HG02884 (cell line): ENCODE results near the gene BAIAP2L2.

ENCODE experiments used
- ATAC-seq: cut with Tn5 transposase; IDR thresholded peaks from one replicate; pipeline ENCODE4 v1.9.1; 2021; ENCODE audit warnings: mild to moderate bottlenecking, moderate library complexity; ENCODE audit not compliant: unreplicated experiment

BAIAP2L2 gene

DNA sequence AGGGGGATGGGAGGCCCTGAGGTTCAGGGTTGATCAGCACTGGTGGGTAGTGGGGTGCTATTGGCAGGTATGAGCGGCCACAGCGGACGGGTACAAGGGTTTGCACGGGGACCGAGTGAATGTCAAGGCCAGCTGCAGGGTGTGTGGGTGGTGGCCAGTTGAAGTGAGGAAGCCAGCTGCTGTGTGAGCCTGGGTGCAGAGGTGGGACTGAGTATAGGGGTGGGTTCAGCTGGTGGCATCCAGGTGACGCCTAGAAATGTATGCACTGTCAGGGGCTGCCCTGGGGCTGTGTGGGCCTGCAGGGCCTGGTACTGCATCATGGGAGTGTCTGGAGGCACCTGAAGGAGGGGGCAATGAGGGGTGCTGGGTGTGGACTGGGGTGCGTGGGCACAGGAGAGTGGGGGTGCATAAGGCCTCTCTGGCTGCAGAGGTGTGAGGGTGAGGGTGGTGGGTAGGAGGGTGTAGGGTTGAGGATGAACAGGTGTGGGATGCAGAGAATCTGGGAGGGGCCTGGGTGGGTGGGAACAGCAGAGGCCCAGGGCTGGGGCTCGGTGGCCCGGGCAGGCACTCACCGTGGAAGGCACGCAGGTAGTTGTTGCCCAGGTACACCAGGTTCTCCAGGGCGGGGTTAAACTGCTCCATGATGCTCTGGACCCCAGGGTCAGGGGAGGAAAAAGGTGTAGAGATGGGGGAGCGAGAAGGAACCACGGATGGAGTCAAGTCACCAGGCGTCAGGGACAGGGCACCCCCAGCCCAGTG, 1.7 kb downstream of the BAIAP2L2 start:
- no peak for ATAC-seq

DNA sequence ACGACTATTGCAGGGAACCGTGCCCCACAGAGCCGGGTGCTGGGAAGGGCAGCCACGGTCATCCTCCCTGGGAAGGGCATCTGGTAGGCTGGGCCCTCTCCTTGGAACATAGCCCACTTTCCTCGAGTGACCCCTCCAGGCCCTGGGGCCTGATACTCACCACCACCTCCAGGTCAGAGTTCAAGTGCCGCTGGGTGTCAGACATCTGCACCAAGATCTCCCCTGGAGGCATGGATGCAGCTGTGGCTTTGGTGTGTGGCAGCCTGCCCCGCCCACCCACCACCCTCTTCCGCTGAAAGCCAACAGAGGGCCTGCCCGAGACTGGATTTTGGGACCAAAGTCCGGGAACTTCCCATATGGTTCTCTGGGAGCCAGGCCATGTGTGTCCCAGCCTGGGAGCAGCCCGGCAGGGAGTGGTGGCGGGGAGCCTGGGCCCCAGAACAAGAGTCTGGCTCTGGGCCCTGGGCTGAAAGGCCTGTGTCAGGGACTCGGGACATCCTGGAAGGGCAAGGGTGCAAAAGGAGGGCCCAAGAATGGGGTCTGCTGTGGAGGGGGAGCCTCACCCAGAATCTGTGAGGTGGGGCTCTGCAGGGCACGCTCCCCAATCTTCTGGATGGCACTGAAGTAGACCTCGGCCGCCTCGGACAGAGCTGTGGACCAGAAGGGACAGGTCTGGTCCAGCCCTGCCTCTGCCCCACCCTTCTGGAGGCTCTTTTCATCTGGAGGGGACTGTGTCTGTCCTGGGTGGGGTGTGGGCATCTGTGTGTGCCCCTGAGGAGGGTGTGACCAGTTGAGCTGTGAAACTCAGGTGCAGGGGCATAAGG, 2.6 kb downstream of the BAIAP2L2 start:
- ATAC-seq, result no peak

DNA sequence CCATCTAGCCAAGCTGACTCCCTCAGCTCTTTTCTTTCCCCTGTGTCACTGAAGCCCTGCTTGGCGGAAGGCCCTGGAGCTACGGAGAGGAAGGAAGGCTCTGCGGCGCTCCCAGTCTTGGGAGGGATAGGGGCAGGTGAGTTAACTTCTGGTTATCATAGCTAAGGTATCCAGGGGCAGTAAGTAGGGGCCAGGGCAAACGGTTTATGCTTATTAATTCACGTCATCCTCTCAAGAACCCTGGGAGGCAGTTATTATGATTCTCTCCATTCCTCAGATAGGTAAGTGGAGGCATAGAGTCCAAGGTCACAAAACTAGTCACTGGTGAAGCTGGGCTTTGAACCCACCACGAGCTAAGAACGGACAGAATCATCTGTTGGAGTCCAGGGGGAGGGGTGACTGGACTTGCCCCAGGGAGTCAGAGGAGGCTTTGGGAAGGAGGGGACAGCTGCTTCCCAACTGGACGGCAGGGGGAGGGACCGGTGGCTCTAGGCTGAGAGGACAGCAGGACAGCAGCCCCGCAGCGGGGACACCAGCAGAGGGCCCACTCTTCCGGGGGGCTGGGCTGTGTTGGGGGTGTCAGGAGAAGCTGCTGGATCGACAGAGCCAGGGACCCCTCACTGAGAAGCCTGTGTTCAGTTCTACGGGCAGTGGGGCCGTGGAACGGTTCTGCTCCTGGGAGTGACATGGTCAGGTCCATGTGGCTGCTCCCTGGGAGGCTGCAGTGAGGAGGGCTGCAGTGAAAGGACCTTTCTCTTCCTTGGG, 3.5 kb downstream of the BAIAP2L2 start:
- ATAC-seq, result no peak

DNA sequence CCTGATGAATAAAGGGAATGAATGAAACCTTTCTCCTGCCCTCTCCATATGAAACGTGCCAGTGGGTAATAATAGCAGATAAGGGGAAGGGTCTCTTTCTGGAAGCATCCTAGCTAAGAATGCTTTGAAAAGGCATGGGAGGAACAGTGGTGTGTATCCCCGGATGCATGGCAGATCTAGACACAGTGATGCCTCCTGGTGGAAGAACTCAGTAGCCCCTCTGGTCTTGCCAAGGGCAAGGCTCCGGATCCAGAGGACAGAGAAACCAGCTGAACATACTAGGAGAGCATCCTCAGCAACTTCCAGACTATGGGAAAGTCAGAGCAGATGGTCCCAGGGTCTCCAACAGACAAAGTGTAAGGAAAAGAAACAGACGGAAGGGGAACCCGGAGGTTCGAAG, 6.4 kb downstream of the BAIAP2L2 start:
- no peak for ATAC-seq

DNA sequence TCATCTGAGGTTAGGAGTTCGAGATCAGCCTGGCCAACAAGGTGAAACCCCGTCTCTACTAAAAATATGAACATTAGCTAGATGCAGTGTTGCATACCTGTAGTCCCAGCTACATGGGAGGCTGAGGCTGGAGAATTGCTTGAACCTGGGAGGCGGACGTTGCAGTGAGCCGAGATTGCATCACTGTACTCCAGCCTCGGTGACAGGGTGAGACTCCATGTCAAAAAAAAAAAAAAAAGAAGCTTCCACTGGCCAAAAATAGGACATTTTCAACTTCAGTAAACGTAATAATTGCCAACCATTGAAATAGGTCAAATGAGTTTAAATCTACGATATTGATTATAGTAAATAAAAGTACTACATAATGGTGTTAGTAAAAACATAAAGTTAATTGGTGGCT, 6.8 kb downstream of the BAIAP2L2 start:
- no peak for ATAC-seq

DNA sequence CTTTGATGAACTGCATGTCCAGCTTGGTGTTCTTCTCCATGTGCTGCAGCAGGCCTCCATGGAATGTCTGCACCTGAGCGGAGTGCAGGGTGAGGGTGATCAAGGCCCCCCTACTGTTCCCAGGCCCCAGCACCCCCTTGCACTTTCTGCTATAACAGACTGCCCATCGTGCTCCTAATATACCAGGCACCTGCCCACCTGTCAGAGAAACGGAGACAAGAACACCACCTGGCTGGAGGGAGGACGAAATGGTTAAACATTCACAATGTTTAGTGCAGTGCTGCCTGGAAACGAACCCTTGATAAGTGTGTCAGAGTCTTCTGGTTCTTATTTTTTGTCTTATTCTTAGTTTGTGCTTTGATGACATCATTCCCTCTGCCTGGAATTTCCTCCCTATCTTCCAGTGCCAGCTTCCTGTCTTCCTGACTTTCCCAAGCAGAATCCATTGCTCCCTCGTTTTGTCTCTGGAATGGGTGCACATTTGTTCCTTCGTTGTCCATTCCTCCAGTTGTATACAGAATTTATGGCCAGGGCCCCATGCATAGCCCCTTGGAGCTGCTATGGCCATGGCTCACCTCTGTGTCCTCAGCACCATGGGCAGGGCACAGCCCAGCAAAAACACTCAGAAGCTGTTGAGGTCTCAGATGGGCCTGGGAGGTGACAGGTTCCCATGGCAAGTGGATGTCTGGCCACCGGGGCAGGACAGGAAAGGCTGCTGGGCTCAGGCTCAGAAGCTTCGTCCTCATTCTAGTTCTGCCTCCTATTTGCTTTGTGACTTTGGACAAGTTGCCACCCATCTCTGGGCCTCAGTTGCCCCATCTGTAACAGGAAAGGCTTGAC, 11.9 kb downstream of the BAIAP2L2 start:
- ATAC-seq, result no peak

DNA sequence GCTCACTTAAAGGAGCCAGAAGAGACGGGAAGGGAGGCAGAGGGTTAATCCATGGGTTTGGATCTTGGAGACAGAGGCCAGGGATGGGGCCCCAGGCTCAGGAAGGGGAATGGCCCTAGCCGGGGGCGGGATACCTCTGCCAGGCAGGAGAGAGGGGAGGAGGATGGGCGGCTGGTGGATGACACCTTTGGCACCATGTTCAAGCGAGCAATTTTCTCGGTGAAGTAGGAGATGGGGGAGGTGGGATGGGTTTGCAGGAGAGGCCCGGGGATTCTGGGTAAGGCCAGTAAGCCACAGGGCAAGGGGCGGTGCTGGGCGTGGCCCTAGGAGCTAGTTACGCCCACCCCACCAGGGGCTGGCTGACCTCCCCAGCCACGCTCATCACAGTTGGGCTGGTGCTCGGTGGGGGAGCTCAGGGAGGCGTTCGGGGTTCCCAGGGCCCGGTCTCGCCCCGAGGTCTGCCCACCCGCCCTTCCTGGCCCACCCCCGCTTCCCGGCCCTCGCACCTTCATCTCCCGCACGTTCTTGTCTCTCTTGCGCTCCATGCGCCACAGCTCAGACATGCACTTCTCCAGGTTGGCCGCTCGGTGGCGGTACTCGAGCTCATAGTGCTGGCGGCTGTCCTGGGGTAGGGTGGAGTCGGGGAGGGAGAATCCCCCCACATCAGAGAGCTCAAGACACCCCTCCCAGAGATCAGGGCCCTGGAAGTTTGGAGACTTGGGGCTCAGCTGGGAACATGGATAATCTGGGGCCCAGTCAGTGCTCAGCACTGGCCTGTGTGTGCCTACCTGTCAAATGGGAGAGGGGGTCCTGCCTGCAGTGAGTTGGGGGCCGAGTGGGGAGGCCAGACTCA, 12.7 kb downstream of the BAIAP2L2 start:
- ATAC-seq, result no peak

DNA sequence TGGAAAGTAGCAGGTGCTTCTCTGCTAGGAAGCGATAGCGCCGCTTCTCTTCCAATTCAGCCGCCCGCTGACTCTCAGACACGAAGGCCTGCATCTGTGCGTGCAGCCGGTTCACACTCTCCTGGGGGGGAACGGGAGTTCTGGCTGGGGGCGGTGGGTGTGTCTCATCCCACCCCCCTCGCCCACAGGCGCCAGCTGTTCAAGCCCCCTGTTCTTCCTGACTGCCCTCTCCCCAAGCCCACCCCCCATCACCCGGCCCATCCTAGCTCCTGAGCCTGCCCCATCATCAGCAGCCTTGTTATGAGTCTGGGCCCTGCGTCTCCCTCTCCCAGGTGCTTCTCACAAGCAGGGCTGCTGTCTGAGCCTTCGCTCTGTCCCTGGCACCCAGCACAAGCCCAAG, 13.4 kb downstream of the BAIAP2L2 start:
- ATAC-seq, result no peak

DNA sequence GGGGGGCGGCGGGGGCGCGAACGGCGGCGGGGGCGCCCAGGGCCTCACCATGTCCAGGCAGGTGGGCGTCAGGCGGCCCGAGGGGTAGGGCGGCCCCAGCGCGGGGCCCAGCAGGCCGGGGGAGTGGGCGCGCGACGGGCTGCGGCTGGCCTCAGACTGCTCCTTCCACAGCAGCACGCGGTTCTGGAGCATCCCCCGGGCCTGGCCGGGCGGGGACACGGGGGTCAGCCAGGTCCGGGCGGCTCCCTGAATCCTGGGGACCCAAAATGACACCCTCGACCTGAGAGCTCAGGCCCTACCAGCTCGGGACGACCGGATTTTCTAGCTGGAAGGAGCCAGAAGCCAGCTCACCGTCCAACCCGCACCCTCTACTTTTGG, 21.0 kb downstream of the BAIAP2L2 start:
- no peak for ATAC-seq

DNA sequence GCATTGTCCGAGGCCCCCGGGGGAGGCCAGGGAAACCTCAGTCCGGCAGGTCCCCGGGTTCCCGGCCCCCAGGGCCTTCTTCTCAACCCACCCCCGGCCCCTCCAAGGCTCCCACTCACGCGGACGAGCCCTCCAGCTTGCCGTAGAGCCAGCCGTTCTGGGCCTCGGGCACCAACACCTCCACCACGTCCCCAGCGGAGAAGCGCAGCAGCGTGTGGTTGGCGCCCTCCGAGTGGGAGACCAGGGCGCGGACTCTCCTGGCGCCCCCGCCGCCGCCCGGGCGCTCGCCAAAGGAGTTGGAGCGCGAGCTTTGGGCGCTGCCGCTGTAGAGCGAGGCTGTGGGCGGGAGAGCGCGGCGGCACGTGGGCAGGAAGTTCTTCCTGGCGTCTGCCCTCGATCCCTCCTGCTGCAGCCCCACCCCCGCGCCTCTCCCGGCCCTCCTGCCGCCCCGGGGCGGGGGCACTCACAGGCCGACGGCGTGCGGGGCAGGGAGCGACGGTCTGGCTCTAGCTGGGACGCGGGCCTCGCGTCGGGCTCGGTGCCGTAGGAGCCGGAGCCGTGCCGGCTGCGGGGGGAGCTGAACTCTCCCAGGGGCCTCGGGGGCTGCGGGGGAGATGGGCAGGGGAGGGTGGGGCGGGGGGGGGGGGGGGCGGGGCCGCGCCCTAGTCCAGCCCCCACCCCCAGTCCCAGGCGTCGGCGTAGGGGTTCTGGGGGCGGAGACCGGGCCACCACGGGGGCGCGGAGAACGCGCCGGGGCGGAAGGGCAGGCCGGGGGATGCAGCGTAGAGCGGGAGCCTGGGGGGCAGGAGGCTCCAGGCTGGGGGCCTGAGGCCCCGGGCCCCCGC, 21.6 kb downstream of the BAIAP2L2 start:
- no peak for ATAC-seq

DNA sequence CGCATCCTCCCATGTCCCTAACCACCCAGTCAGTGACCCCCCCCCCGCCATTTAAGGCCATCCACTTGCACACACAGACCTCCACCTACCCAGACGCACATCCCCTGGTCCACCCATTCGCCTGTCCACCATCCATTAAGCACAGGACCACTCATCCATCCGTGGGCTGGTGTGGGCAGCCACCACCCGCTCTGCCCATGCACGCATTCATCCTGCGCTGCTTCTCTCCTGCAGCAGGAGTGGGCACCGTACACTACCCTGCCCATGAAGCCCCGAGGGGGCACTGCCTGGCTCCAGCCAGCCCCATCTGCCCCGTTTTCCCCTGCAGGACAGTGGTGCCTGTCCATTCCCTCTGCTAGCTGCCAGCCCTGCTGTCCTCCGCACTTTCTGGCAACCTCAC, 22.6 kb downstream of the BAIAP2L2 start:
- ATAC-seq, result no peak

DNA sequence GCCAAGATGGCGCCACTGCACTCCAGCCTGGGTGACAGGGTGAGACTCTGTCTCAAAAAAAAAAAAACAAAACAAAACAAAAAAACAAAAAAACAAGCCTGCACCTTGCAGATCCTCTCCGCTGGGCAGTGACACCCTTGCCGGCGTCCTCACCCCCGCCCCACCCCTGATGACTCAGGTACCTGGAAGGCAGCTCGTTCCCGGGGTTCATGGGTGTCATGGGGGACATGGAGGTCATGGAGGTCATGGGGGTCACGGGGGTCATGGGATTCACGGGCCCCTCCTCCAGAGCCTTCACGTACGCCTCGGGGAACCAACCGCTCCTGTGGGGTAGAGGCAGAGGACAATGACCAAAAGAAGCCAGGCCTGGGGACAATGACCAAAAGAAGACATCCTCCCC, 23.5 kb downstream of the BAIAP2L2 start:
- no peak for ATAC-seq

DNA sequence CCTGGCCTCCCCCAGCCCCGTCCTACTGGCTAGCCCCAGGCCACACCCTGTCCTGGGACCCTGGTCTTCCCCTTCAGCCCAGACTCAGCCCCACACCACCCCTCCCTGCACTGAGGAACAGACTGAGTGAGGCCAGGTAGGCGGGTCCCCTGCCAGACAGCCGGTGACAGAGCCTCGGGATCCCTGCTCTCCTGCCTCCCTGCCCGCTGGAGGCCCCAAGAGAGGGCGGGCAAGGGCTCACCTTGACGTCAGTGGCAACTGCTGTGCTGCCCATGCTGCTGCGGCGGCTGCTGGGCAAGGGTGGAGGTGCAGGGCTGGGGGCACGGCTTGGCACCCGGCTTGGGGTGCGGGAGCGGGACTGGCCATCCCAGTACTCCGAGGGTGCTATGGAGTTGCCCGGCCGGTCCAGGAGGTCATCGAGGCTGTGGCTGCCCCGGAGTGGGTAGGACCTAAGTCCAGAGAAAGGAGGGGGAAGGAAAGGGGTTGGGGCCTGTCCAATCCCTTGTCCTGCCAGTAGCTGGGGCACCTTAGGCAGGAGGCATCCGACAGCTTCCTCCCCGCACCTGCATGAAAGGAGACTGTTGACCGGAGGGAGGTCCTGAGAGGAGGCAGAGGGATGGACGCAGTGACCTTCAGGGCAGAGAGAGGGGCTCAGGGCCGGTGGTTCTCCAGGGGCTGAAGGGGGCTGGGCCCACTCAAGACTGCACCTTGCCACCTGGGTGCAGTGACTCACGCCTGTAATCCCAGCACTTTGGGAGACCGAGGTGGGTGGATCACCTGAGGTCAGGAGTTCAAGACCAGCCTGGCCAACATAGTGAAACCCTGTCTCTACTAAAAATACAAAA, 24.3 kb downstream of the BAIAP2L2 start:
- no peak for ATAC-seq

DNA sequence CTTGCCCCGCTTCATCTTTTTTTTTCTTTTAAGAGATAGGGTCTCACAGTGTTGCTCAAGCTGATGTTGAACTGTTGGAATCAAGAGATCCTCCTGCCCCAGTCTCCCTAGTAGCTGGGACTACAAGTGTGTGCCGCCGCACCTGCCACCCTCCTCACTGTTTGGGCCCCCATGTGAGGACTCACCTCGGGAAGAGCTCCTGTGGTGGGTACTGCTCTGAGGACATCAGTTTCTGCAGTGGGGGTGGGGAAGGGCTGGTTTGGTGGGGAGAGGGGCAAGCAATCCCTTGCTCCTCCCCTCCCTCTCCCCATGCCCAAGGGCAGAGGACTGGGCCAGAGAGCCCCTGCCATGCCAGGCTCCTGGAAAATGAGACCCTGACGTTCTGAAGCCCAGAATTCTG, 25.0 kb downstream of the BAIAP2L2 start:
- ATAC-seq, result no peak

DNA sequence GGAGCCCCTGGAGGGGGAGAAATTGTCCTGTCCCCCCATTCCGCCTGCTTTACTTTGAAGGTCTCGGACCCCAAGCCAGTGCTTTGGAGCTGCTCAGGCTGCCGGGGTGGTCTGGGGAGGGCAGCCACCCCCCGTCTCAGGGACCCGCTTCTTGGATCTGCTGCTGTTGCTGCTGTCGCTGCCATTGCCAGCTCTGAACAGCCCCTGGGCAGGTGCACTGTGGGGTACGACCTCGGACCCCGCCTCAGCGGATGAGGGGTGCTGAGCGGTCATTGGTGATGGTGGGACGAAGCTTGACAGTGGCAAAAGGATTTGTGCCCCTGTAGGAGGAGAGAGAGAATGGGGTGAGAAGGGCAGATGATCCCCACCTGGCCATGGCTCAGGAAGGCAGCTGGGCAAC, 25.4 kb downstream of the BAIAP2L2 start:
- no peak for ATAC-seq

DNA sequence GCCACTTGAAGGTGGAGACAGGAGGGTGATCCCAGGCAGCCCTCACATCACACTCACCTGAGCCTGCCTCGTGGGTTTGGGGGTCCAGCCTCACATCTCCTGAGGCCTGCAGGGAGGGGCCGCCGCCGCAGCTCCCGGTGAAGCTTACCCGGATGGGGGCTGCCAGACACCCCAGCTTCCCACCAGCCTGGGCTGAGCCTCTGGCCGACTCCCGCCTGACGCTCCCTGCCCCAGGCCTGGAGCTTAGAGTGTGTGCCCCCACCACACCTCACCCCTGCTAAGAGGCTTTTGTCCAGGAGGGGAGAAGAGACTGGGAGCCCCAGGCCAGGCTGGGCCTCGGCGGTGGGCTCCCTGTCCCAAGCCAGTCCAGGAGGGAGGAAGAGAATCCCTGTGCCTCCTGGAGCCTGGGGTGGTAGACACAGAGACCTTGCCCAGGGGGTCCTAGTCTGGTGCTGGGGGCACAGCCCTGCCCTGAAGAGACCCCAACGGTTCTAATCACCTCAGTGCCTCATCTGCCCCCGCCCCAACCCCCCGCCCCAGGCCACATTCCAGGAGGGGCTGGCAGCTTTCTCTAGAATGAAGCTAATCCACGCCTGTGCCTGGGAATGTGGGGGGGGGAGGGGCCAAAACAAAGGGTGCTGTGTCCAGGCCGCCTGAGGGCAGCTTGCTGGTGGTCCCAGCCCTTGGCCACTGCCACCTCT, 26.4 kb downstream of the BAIAP2L2 start, which contains the start of gene SLC16A8:
Gene SLC16A8 (minus strand): TSS at position 254 of the 701 bp plus-strand sequence. CDS start 1,311 bp downstream, outside the sequence.
- ATAC-seq, result no peak

DNA sequence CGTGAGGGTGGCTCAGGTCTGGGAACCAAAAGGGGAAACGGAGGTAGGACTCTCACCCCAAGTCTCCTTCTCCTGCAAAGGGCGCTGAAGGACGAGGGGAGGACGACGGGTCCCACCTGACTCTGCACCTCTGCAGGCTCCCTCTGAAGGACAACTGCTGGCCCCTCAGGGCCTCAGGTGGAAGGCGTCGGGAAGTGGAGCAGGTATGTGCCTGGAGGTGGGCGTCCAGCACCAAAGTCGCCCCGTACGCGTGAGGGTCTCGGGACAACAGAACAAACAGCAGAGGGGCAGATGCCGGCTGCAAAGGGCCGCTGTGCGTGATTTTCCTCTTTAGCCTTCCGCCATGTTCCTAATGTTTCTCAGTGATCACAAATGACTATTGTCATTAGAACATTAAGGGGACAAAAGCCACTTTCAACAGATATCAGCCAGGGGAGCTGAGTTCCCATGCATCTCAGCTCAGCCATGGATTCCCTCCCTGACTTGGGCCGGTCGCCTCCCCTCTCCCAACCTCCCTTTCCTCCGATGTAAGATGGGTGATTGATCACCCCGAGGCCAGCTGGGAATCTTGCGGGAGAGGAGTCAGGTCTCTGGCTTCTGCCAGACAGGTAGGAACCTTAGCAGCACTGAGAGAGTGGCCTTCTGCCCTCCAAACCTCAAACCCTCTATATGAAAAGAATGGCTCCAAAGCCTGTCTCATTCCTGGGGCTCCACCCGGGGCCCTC, 27.3 kb downstream of the BAIAP2L2 start:
- no peak for ATAC-seq
